Peyer's patch (tissue), 4 donors: ENCODE data around the gene CDH12.

Experiments used
- CTCF ChIP-seq, 6 experiments: fragments of 450-650 bp in 4 of 6; fragments of 200-600 bp in 2 of 6; sonication (generic) in 1 of 6; IDR thresholded peaks; one replicate each; pipeline ENCODE4 v1.5.1; 2017 to 2019; ENCODE audit warnings: antibody characterized with exemption in 6 of 6, mild to moderate bottlenecking in 3 of 6, moderate library complexity in 1 of 6
- POLR2A ChIP-seq, 2 donors: fragments of 450-650 bp; IDR thresholded peaks; one replicate each; pipeline ENCODE4 v1.5.1; 2017; ENCODE audit warnings: antibody characterized with exemption in 2 of 2, mild to moderate bottlenecking in 2 of 2, moderate library complexity in 2 of 2

GRCh38 chr5:22722491-22722890 is 130.7 kb downstream of the CDH12 start:
- TF ChIP-seq CTCF (IDR thresholded peaks at IDR 0.05) (no peak), POLR2A (IDR thresholded peaks at IDR 0.05) (no peak)
